ENCODE results near the gene CDH20. TPM values are rescaled to one million over a fixed set of nuclear protein-coding genes. Genes with fewer than 3 reads are reported as not detected.

The CDH20 gene
- total and polyA plus RNA-seq, 2 of the 13 experiments (the other 11 are each of a cell fraction or from before 2014, with no cell fraction given): not detected

- Histone ChIP-seq H3K79me2 (ENCODE audit: insufficient read depth, low read length) (no peaks in the 10 kb centered on the region), H3K36me3 (replicated peaks in 1 of 2; ENCODE audit: control insufficient read depth in 1 of 2, insufficient read depth in 2 of 2, low read length in 2 of 2) (no peaks in the 10 kb centered on the region), H3K4me1 (ENCODE audit: insufficient read depth, low read length) (no peaks in the 10 kb centered on the region), H3K9me3 (ENCODE audit: low read length) (no peaks in the 10 kb centered on the region), H4K20me1 (ENCODE audit: insufficient read depth, low read length) (no peaks in the 10 kb centered on the region), H3K4me3 (replicated peaks in 1 of 3; ENCODE audit: insufficient read depth in 1 of 3, low read depth in 2 of 3, low read length in 3 of 3) (no peak overlapping the region), H3K27me3 (ENCODE audit: control insufficient read depth in 1 of 2, insufficient read depth in 2 of 2, low read length in 2 of 2) (peaks cover 0 to 2% of the 10 kb centered on the region in 2 experiments; a peak in 1 of 5 replicates), H2AFZ (ENCODE audit: low read length) (no peak overlapping the region), H3K4me2 (ENCODE audit: low read depth, low read length) (no peak overlapping the region), H3K9ac (ENCODE audit: insufficient read depth, low read depth, low read length) (no peak overlapping the region), H3K27ac (ENCODE audit: extremely low read length, insufficient read depth, low read length) (no peak overlapping the region)
- intact Hi-C loops (cut with micrococcal nuclease; ENCODE audit: unreplicated experiment): no loop called here
- ATAC-seq: no peak
- TF ChIP-seq ZNF572 (CRISPR knock-in tag; IDR thresholded peaks at IDR 0.05): no peak
- TF ChIP-seq MIXL1 (CRISPR knock-in tag; IDR thresholded peaks at IDR 0.05): no peak
- no peak for TF ChIP-seq KDM5A (IDR thresholded peaks at IDR 0.05; ENCODE audit: borderline replicate concordance, low read length)
- no peak for TF ChIP-seq ZNF296 (CRISPR knock-in tag; conservative IDR thresholded peaks at IDR 0.05)
- no peak for FAIRE-seq
- 14% methylated on average over 10 of the region's 10 CpGs for WGBS (ENCODE audit: low lambda C conversion rate)
- DNase-seq (ENCODE audit: low spot score): no peak
- in situ Hi-C loops (cut with HindIII; ENCODE audit: extremely low pct_ligation_motif_present, low pct_unique_long_range_greater_than_20kb): no loop called here
- POLR2A ChIA-PET: no interaction called here
- no TSS peak for BruUV-seq (replicated peaks)
- CTCF ChIA-PET (ENCODE audit: low intra/inter-chr PET ratio, low total read pairs): no interaction called here
Observed at GRCh38 chr18:61335684-61336555, 2.7 kb downstream of the CDH20 start.

- 11% methylated on average over 6 of the region's 6 CpGs for WGBS (ENCODE audit: low lambda C conversion rate)
- FAIRE-seq (no peak), DNase-seq (ENCODE audit: low spot score) (no peak), ATAC-seq (no peak)
- intact Hi-C loops (cut with micrococcal nuclease; ENCODE audit: unreplicated experiment): no loop called here
- Histone ChIP-seq H3K36me3 (replicated peaks in 1 of 2; ENCODE audit: control insufficient read depth in 1 of 2, insufficient read depth in 2 of 2, low read length in 2 of 2) (no peaks in the 10 kb centered on the region), H3K79me2 (ENCODE audit: insufficient read depth, low read length) (no peaks in the 10 kb centered on the region), H3K9me3 (ENCODE audit: low read length) (no peaks in the 10 kb centered on the region), H3K27me3 (ENCODE audit: control insufficient read depth in 1 of 2, insufficient read depth in 2 of 2, low read length in 2 of 2) (peaks cover 0 to 2% of the 10 kb centered on the region in 2 experiments; a peak in 1 of 5 replicates), H3K4me1 (ENCODE audit: insufficient read depth, low read length) (no peaks in the 10 kb centered on the region), H3K4me3 (replicated peaks in 1 of 3; ENCODE audit: insufficient read depth in 1 of 3, low read depth in 2 of 3, low read length in 3 of 3) (no peak overlapping the region), H3K27ac (ENCODE audit: extremely low read length, insufficient read depth, low read length) (no peak overlapping the region), H3K9ac (ENCODE audit: insufficient read depth, low read depth, low read length) (no peak overlapping the region), H2AFZ (ENCODE audit: low read length) (no peak overlapping the region), H3K4me2 (ENCODE audit: low read depth, low read length) (no peak overlapping the region), H4K20me1 (ENCODE audit: insufficient read depth, low read length) (no peaks in the 10 kb centered on the region)
- in situ Hi-C loops (cut with HindIII; ENCODE audit: extremely low pct_ligation_motif_present, low pct_unique_long_range_greater_than_20kb): no loop called here
- ChIA-PET POLR2A (no interaction called here), CTCF (ENCODE audit: low intra/inter-chr PET ratio, low total read pairs) (no interaction called here)
- no TSS peak for BruUV-seq (replicated peaks)
- no peak for TF ChIP-seq PCBP2 (optimal IDR thresholded peaks at IDR 0.05; ENCODE audit: low read depth, low read length, poor library complexity, severe bottlenecking)
- TF ChIP-seq ZNF274 (CRISPR knock-in tag; IDR thresholded peaks at IDR 0.05): no peak
- TF ChIP-seq ZNF839 (CRISPR knock-in tag; IDR thresholded peaks at IDR 0.05; ENCODE audit: borderline replicate concordance): no peak
- TF ChIP-seq, protein P1, sequence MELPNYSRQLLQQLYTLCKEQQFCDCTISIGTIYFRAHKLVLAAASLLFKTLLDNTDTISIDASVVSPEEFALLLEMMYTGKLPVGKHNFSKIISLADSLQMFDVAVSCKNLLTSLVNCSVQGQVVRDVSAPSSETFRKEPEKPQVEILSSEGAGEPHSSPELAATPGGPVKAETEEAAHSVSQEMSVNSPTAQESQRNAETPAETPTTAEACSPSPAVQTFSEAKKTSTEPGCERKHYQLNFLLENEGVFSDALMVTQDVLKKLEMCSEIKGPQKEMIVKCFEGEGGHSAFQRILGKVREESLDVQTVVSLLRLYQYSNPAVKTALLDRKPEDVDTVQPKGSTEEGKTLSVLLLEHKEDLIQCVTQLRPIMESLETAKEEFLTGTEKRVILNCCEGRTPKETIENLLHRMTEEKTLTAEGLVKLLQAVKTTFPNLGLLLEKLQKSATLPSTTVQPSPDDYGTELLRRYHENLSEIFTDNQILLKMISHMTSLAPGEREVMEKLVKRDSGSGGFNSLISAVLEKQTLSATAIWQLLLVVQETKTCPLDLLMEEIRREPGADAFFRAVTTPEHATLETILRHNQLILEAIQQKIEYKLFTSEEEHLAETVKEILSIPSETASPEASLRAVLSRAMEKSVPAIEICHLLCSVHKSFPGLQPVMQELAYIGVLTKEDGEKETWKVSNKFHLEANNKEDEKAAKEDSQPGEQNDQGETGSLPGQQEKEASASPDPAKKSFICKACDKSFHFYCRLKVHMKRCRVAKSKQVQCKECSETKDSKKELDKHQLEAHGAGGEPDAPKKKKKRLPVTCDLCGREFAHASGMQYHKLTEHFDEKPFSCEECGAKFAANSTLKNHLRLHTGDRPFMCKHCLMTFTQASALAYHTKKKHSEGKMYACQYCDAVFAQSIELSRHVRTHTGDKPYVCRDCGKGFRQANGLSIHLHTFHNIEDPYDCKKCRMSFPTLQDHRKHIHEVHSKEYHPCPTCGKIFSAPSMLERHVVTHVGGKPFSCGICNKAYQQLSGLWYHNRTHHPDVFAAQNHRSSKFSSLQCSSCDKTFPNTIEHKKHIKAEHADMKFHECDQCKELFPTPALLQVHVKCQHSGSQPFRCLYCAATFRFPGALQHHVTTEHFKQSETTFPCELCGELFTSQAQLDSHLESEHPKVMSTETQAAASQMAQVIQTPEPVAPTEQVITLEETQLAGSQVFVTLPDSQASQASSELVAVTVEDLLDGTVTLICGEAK (IDR thresholded peaks at IDR 0.05): no peak
- TF ChIP-seq, protein P1 (CRISPR knock-in tag; IDR thresholded peaks at IDR 0.05): no peak
- no peak for TF ChIP-seq NR2F2 (IDR thresholded peaks at IDR 0.05; ENCODE audit: borderline replicate concordance, low read depth)
Observed at GRCh38 chr18:61336766-61337165, 3.5 kb downstream of the CDH20 start.
